HG02759 (cell line): ENCODE data around the gene TRMT5.
A peak's percentile ranks its signal among the peaks of the same experiment; 100 is the strongest.

ENCODE experiments used
- ATAC-seq: cut with Tn5 transposase; IDR thresholded peaks from one replicate; pipeline ENCODE4 v1.9.1; 2021; ENCODE audit warnings: mild to moderate bottlenecking, moderate library complexity; ENCODE audit not compliant: unreplicated experiment

The TRMT5 gene

GRCh38 chr14:60965402-60965801 lies 15.5 kb downstream of the TRMT5 start:
- no peak for ATAC-seq

- ATAC-seq = no peak
Measured at GRCh38 chr14:60964904-60965303, 16.0 kb downstream of the TRMT5 start.

- ATAC-seq = no peak
Measured at GRCh38 chr14:60963761-60964160, 17.1 kb downstream of the TRMT5 start.

- no peak for ATAC-seq
Measured at GRCh38 chr14:60958146-60958545, 22.7 kb downstream of the TRMT5 start.

GRCh38 chr14:60956632-60957031 lies 24.2 kb downstream of the TRMT5 start:
- ATAC-seq = no peak

- no peak for ATAC-seq
Measured at GRCh38 chr14:60956202-60956601, 24.7 kb downstream of the TRMT5 start.

- no peak for ATAC-seq
Measured at GRCh38 chr14:60951776-60952435, 29.0 kb downstream of the TRMT5 start.

- ATAC-seq = no peak
Measured at GRCh38 chr14:60946773-60947172, 34.1 kb downstream of the TRMT5 start.

GRCh38 chr14:60945984-60946383 lies 34.9 kb downstream of the TRMT5 start:
- no peak for ATAC-seq

GRCh38 chr14:60944204-60944603 lies 36.7 kb downstream of the TRMT5 start:
- ATAC-seq = no peak

- no peak for ATAC-seq
Measured at GRCh38 chr14:60943637-60944032, 37.2 kb downstream of the TRMT5 start.

- no peak for ATAC-seq
Measured at GRCh38 chr14:60935319-60935718, 45.6 kb downstream of the TRMT5 start.

GRCh38 chr14:60933920-60934655 lies 46.8 kb downstream of the TRMT5 start:
- ATAC-seq = no peak

GRCh38 chr14:60931218-60931617 lies 49.7 kb downstream of the TRMT5 start:
- no peak for ATAC-seq

- ATAC-seq = peak; percentile 100
Measured at GRCh38 chr14:60926002-60926401, 54.9 kb downstream of the TRMT5 start.

- ATAC-seq = no peak
Measured at GRCh38 chr14:60925286-60925685, 55.6 kb downstream of the TRMT5 start.

- no peak for ATAC-seq
Measured at GRCh38 chr14:60922050-60922449, 58.8 kb downstream of the TRMT5 start.
